Measurements from ENCODE around the gene ITSN2.

The ITSN2 gene

DNA sequence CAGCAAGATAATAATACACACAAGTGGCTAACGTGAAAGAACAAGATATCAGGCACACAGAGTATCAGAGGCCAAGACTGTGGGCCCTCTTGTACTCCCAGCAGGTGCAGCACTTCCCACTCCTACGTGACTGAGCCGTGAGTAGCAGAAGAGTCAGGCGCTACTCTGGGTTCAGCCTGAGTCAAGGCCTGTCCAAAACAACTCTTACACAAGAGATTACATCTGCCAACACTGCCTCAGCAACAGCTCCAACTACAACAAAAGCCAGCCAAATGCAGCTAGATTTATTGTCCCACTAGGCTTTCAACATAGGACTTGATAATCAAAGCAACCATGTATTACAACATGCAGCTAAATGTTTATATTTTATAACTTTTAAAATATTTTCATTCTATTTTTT is 56.2 kb downstream of the ITSN2 start:
- H3K36me3 ChIP-seq (replicated peaks), result peaks cover 13% of the 10 kb centered on the region
- no peak overlapping the region for H3K4me3 ChIP-seq (ENCODE audit: low read depth, low read length)
- in situ Hi-C loops (cut with HindIII; ENCODE audit: low pct_ligation_motif_present, low sequenced_read_pairs), result no loop called here
- TF ChIP-seq CTCF (IDR thresholded peaks at IDR 0.05; ENCODE audit: low read depth, low read length, missing control alignments), result no peak
- no peaks in the 10 kb centered on the region for H3K27me3 ChIP-seq (replicated peaks)
- peak; percentile 45 for DNase-seq
- H3K27ac ChIP-seq, result no peak overlapping the region

GRCh38 chr2:24301599-24301998 is 58.7 kb downstream of the ITSN2 start:
- Histone ChIP-seq H3K36me3 (replicated peaks) (peaks cover 20% of the 10 kb centered on the region), H3K27ac (no peak overlapping the region), H3K4me3 (ENCODE audit: low read depth, low read length) (no peak overlapping the region), H3K27me3 (replicated peaks) (no peaks in the 10 kb centered on the region)
- no peak for TF ChIP-seq CTCF (IDR thresholded peaks at IDR 0.05; ENCODE audit: low read depth, low read length, missing control alignments)
- no peak for DNase-seq
- in situ Hi-C loops (cut with HindIII; ENCODE audit: low pct_ligation_motif_present, low sequenced_read_pairs), result no loop called here

GRCh38 chr2:24297663-24298062 is 62.7 kb downstream of the ITSN2 start:
- H3K4me3 ChIP-seq (ENCODE audit: low read depth, low read length), result no peak overlapping the region
- no peak overlapping the region for H3K27ac ChIP-seq
- in situ Hi-C loops (cut with HindIII; ENCODE audit: low pct_ligation_motif_present, low sequenced_read_pairs), result no loop called here
- no peak for TF ChIP-seq CTCF (IDR thresholded peaks at IDR 0.05; ENCODE audit: low read depth, low read length, missing control alignments)
- H3K27me3 ChIP-seq (replicated peaks), result no peaks in the 10 kb centered on the region
- H3K36me3 ChIP-seq (replicated peaks), result peaks cover 30% of the 10 kb centered on the region
- DNase-seq, result no peak

GRCh38 chr2:24287171-24287570 is 73.2 kb downstream of the ITSN2 start:
- H3K27ac ChIP-seq, result no peak overlapping the region
- in situ Hi-C loops (cut with HindIII; ENCODE audit: low pct_ligation_motif_present, low sequenced_read_pairs), result no loop called here
- no peak for DNase-seq
- no peaks in the 10 kb centered on the region for H3K36me3 ChIP-seq (replicated peaks)
- no peak overlapping the region for H3K4me3 ChIP-seq (ENCODE audit: low read depth, low read length)
- TF ChIP-seq CTCF (IDR thresholded peaks at IDR 0.05; ENCODE audit: low read depth, low read length, missing control alignments), result no peak
- no peaks in the 10 kb centered on the region for H3K27me3 ChIP-seq (replicated peaks)

DNA sequence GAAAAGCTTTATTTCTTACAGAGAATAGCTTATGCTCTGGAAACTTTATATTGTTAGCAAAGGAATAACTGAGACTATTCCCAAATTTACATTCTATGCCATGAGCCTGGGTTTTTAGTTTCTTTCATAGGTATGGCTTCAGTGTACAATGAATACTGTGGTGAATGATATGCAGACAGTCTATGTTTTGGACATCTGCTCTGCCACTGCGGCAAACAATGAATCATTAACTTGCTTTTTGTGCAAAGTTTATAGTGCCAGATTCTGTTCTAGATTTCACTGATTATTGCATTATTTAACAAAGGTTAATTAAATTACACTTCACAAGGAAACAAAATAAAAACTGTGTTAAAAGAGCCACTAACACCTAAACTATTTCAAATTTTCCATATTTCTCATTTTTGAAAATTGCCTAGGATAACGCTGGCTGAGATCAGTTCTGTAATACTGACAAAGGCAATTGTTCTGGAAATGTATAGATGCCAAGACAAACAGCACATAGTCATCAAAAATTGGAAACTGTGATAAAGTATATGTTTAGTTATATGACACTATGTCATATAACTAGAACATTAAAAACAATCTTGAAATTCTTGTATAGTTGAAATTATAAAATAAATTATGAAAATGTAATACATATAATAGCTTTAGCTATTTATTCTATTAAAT is 74.7 kb downstream of the ITSN2 start:
- H3K4me3 ChIP-seq (ENCODE audit: low read depth, low read length), result no peak overlapping the region
- H3K27ac ChIP-seq, result no peak overlapping the region
- no peaks in the 10 kb centered on the region for H3K36me3 ChIP-seq (replicated peaks)
- no peak for DNase-seq
- no peak for TF ChIP-seq CTCF (IDR thresholded peaks at IDR 0.05; ENCODE audit: low read depth, low read length, missing control alignments)
- in situ Hi-C loops (cut with HindIII; ENCODE audit: low pct_ligation_motif_present, low sequenced_read_pairs), result no loop called here
- no peaks in the 10 kb centered on the region for H3K27me3 ChIP-seq (replicated peaks)

DNA sequence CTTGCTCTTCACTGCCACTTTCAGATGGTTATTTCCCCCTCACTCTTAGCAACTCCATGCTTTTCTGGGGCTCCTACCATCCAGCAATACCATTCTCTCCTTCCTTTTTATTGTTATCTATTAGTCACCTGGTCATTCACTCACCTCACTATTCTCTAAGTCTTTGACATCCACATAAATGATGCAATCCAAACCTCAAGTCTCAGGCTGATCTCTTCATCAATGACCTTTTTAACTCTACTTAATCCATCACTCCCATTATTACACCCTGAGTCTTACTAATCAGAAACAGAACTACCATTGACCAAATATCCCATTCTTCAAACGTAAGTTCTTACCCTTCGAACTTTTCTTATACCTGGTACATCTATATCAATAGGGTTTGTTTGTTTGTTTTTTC is 79.7 kb downstream of the ITSN2 start:
- DNase-seq, result no peak
- H3K27ac ChIP-seq, result no peak overlapping the region
- no peaks in the 10 kb centered on the region for H3K27me3 ChIP-seq (replicated peaks)
- in situ Hi-C loops (cut with HindIII; ENCODE audit: low pct_ligation_motif_present, low sequenced_read_pairs), result no loop called here
- no peak for TF ChIP-seq CTCF (IDR thresholded peaks at IDR 0.05; ENCODE audit: low read depth, low read length, missing control alignments)
- H3K36me3 ChIP-seq (replicated peaks), result no peaks in the 10 kb centered on the region
- no peak overlapping the region for H3K4me3 ChIP-seq (ENCODE audit: low read depth, low read length)
